HEK293T (cell line): Measurements from ENCODE around the gene ZBTB25.

ENCODE experiments used
- CTCF ChIA-PET: fragments of 350-600 bp; formaldehyde crosslinking; extraction: SDS; loops from one replicate; lab custom pipeline; 2021; ENCODE audit warnings: antibody characterized with exemption, inconsistent platforms; lab: Yijun Ruan, JAX
- POLR2A ChIA-PET: fragments of 350-600 bp; formaldehyde crosslinking; extraction: SDS; loops from one replicate; lab custom pipeline; 2020; ENCODE audit warnings: antibody characterized with exemption, inconsistent platforms; lab: Yijun Ruan, JAX
- DNase-seq: peaks from one replicate; pipeline ENCODE4 v3.0.0; 2012; ENCODE audit warnings: mixed read lengths; ENCODE audit errors: extremely low spot score
- ARNT ChIP-seq: fragments of 450-650 bp; IDR thresholded peaks from 2 replicates; pipeline ENCODE4 v1.6.1; 2017; ENCODE audit warnings: mild to moderate bottlenecking
- BHLHE40 ChIP-seq: fragments of 450-650 bp; IDR thresholded peaks from 2 replicates; pipeline ENCODE4 v1.6.1; 2016; ENCODE audit warnings: mild to moderate bottlenecking, moderate library complexity, borderline replicate concordance
- CTBP1 ChIP-seq: fragments of 450-650 bp; IDR thresholded peaks from 2 replicates; pipeline ENCODE4 v1.6.1; 2016; ENCODE audit warnings: borderline replicate concordance
- ELF4 ChIP-seq: fragments of 450-650 bp; IDR thresholded peaks from 2 replicates; pipeline ENCODE4 v1.6.1; 2017; ENCODE audit warnings: antibody characterized with exemption
- FOXA1 ChIP-seq: fragments of 450-650 bp; IDR thresholded peaks from 2 replicates; pipeline ENCODE4 v1.6.1; 2016; ENCODE audit warnings: mild to moderate bottlenecking
- FOXK2 ChIP-seq: fragments of 450-650 bp; IDR thresholded peaks from 2 replicates; pipeline ENCODE4 v1.6.1; 2016; ENCODE audit warnings: mild to moderate bottlenecking
- FOXM1 ChIP-seq: fragments of 450-650 bp; IDR thresholded peaks from 2 replicates; pipeline ENCODE4 v1.6.1; 2017; ENCODE audit warnings: mild to moderate bottlenecking, borderline replicate concordance
- HDGF ChIP-seq: fragments of 450-650 bp; IDR thresholded peaks from 2 replicates; pipeline ENCODE4 v1.6.1; 2017; ENCODE audit warnings: antibody characterized with exemption, borderline replicate concordance
- L3MBTL2 ChIP-seq: fragments of 450-650 bp; conservative IDR thresholded peaks from 2 replicates; pipeline ENCODE4 v1.6.1; 2016; ENCODE audit warnings: mild to moderate bottlenecking
- LEF1 ChIP-seq: fragments of 450-650 bp; IDR thresholded peaks from 2 replicates; pipeline ENCODE4 v1.6.1; 2017; ENCODE audit warnings: mild to moderate bottlenecking, borderline replicate concordance
- NFRKB ChIP-seq: fragments of 450-650 bp; IDR thresholded peaks from 2 replicates; pipeline ENCODE4 v1.6.1; 2016; ENCODE audit warnings: mild to moderate bottlenecking, moderate library complexity
- PKNOX1 ChIP-seq: fragments of 450-650 bp; IDR thresholded peaks from 2 replicates; pipeline ENCODE4 v1.6.1; 2016
- SP1 ChIP-seq: fragments of 450-650 bp; IDR thresholded peaks from 2 replicates; pipeline ENCODE4 v1.6.1; 2017
- SUZ12 ChIP-seq: fragments of 450-650 bp; IDR thresholded peaks from 2 replicates; pipeline ENCODE4 v1.6.1; 2016; ENCODE audit warnings: mild to moderate bottlenecking
- TARDBP ChIP-seq: fragments of 450-650 bp; IDR thresholded peaks from 2 replicates; pipeline ENCODE4 v1.6.1; 2016
- ZNF384 ChIP-seq: fragments of 450-650 bp; IDR thresholded peaks from 2 replicates; pipeline ENCODE4 v1.6.1; 2016

Gene ZBTB25

DNA sequence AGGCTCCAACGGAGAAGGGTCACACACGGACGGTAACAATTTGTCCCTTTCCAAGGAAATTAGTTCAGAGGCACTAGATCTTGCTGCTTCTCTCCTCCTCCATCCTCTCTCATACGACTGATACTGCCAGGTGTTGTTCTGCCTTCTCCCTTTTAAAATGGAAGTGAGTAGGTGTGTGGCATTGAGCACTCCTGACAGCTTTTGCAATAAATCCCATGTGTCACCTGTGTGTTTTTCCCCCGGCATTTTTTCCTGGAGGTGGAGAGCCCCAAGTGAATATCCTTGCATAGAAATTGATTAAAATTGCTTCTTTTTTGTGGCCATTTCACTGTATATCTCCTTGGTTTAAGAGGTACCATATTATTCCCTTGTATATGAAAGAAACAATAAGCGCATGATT is 64.5 kb downstream of the ZBTB25 start:
- TF ChIP-seq NFRKB (no peak), ARNT (no peak), SUZ12 (no peak), L3MBTL2 (no peak), FOXA1 (no peak), FOXK2 (no peak), ELF4 (no peak), SP1 (no peak), TARDBP (no peak), BHLHE40 (no peak), PKNOX1 (no peak), ZNF384 (no peak), FOXM1 (no peak), LEF1 (no peak), CTBP1 (no peak), HDGF (no peak)
- CTCF ChIA-PET = interaction anchor here (0.8 kb wide), 1 partner anchor 9 kb away, joined by 5 read pairs; no protein-coding TSS in a partner anchor
- POLR2A ChIA-PET = no interaction called here
- DNase-seq = no peak

DNA sequence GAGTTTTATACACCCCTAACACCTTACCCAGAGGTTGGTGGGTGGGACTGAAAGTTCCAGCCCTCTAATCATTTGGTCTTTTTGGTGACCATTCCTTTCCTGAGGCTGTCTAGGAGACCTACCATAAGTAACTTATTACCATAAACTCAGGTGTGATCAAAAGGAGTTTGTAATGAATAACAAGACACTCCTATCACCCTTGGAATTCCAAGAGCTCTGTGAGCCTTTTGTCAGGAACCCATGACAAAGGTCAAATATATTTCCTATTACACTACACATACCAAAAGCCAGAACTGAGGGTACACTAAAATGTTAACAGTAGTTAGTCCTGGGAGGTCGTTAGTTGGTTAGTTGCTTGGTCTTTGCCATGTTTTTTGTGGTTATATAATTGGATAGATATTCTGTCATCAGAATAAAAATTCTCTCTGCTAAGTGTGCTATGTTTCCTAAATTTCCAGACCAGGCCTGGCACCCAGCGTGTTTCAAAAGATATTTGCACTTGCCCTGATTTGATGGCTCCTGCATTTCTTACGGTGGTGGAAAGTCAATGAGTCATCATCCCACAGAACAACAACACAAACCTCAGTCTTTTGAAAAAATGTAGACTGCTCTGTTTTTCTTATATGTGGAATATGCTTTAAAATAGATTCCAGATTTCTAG is 65.3 kb downstream of the ZBTB25 start:
- TF ChIP-seq BHLHE40 (no peak), HDGF (no peak), L3MBTL2 (no peak), LEF1 (no peak), ZNF384 (no peak), FOXM1 (no peak), ELF4 (no peak), TARDBP (no peak), FOXK2 (no peak), ARNT (no peak), PKNOX1 (no peak), CTBP1 (no peak), FOXA1 (no peak), NFRKB (no peak), SP1 (no peak), SUZ12 (no peak)
- ChIA-PET CTCF (no interaction called here), POLR2A (no interaction called here)
- DNase-seq = no peak

GRCh38 chr14:64434528-64434927 is 69.1 kb downstream of the ZBTB25 start:
- CTCF ChIA-PET = interaction anchor here (0.6 to 1.2 kb wide), 3 partner anchors 36 to 89 kb away, joined by 3 read pairs; no protein-coding TSS in a partner anchor
- POLR2A ChIA-PET = interaction anchor here (1.6 kb wide), 1 partner anchor 46 kb away, joined by 4 read pairs; the partner anchor contains the start of gene MTHFD1
- DNase-seq = no peak

DNA sequence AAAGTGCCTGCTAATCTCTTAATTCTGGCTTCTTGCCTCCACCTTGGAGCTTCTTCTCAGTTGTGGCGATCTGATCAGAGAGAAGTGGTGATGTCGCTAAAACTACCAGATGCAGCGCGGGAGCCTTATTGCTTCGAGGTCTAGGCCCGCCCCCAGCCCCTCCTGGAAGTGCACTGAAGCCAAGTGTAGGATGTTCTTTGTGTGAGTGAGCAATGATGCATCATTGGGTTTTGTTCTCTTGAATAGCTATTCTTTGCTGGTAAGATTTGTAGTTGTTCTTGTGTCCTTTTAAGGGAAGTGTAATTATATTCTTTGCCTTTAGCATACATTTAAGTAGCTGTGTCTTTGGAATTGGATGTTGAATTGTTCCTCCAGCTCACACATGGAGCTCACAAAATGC is 79.7 kb downstream of the ZBTB25 start:
- TF ChIP-seq FOXK2 = no peak
- TF ChIP-seq NFRKB = no peak
- TF ChIP-seq SP1 = no peak
- TF ChIP-seq LEF1 = no peak
- DNase-seq = no peak
- ChIA-PET POLR2A (interaction anchor here (0.9 to 1.4 kb wide), 2 partner anchors 37 to 86 kb away, joined by 3 to 4 read pairs; no protein-coding TSS in a partner anchor), CTCF (no interaction called here)

More at GRCh38 chr14:64434528-64434927, 69.1 kb downstream of the ZBTB25 start:
- TF ChIP-seq ZNF384 (no peak), CTBP1 (no peak), SUZ12 (no peak), L3MBTL2 (no peak), FOXM1 (no peak), BHLHE40 (no peak), ELF4 (no peak), TARDBP (no peak), FOXA1 (no peak), LEF1 (no peak), PKNOX1 (no peak), NFRKB (no peak), FOXK2 (no peak), ARNT (no peak), SP1 (no peak), HDGF (no peak)

DNA sequence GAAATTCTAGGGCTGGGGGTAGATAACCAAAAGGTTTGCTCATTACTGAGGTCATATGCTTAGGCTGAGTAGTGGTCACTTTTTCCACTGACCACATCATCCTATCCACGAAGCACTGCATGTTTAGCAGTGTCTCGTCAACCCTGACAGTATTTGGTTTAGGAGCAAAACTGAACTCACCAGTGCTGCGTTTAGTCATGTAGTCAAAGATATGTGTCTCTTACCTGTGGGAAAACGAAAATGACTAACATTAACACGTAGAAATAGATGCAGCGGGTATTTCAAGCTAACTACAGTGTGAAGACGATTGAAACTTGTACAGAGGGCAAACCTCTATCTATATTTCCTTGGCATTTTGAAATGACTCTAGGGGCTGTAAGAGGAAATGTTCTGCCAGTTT is 80.9 kb downstream of the ZBTB25 start:
- POLR2A ChIA-PET = interaction anchor here (2.4 kb wide), 1 partner anchor 85 kb away, joined by 8 read pairs; no protein-coding TSS in a partner anchor
- TF ChIP-seq FOXM1 = no peak
- no peak for TF ChIP-seq HDGF
- TF ChIP-seq TARDBP = no peak
- DNase-seq = no peak
- CTCF ChIA-PET = interaction anchor here (0.7 to 1.0 kb wide), 2 partner anchors 9 to 11 kb away, joined by 3 to 7 read pairs; no protein-coding TSS in a partner anchor

DNA sequence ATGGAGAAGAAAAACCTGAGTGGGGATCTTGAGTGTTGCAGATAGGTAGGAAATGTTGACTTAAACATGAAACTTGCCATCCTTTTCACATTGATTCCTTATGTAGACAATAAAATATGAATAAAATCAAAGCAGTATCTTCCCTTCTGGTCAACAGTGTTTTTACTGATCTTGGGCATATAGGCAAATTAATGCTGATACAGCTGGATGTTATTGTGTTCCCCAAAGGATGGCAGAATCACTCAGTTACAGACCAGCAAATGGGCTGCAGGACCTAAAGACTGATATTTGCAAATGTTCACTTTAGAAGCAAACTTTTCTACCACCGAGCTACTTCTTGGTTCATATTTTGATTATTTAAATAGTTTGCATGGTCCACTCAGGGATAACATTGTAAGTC is 81.6 kb downstream of the ZBTB25 start:
- no peak for TF ChIP-seq PKNOX1
- no peak for TF ChIP-seq HDGF
- no peak for TF ChIP-seq L3MBTL2
- no peak for TF ChIP-seq ELF4
- no peak for TF ChIP-seq SUZ12
- TF ChIP-seq BHLHE40 = no peak
- TF ChIP-seq FOXM1 = no peak
- TF ChIP-seq TARDBP = no peak
- no peak for TF ChIP-seq ZNF384
- TF ChIP-seq SP1 = no peak
- TF ChIP-seq ARNT = no peak
- TF ChIP-seq FOXA1 = no peak
- no peak for TF ChIP-seq CTBP1
- TF ChIP-seq LEF1 = no peak
- TF ChIP-seq NFRKB = no peak
- TF ChIP-seq FOXK2 = no peak
- ChIA-PET CTCF (interaction anchor here (1.0 to 1.4 kb wide), 2 partner anchors 8 to 9 kb away, joined by 3 to 9 read pairs; no protein-coding TSS in a partner anchor), POLR2A (interaction anchor here (2.4 kb wide), 1 partner anchor 84 kb away, joined by 8 read pairs; no protein-coding TSS in a partner anchor)
- DNase-seq = no peak
